DOHH2 (cell line): Measurements from ENCODE around the gene MAPK13.

Source experiments
- H3F3A ChIP-seq: fragments of 200-600 bp; sonication (generic), shearing (Covaris generic); 2 replicates; pipeline ENCODE4 v1.6.0; 2016; ENCODE audit warnings: antibody characterized with exemption, mild to moderate bottlenecking; ENCODE audit not compliant: control insufficient read depth, insufficient read depth
- H3K27ac ChIP-seq: fragments of 200-600 bp; sonication (generic); 2 replicates; pipeline ENCODE4 v1.5.1; 2014; ENCODE audit warnings: low read depth, mild to moderate bottlenecking, low read length, moderate library complexity
- H3K27me3 ChIP-seq: fragments of 200-600 bp; sonication (generic); 2 replicates; pipeline ENCODE4 v1.6.1; 2014; ENCODE audit warnings: mild to moderate bottlenecking, low read length, mixed read lengths; ENCODE audit not compliant: control insufficient read depth
- H3K36me3 ChIP-seq: fragments of 200-600 bp; sonication (generic); 2 replicates; pipeline ENCODE4 v1.6.1; 2014; ENCODE audit warnings: mild to moderate bottlenecking, low read length, moderate library complexity, mixed read lengths; ENCODE audit not compliant: control insufficient read depth
- H3K4me1 ChIP-seq: fragments of 200-600 bp; sonication (generic); 2 replicates; pipeline ENCODE4 v1.6.1; 2014; ENCODE audit warnings: mild to moderate bottlenecking, low read length, mixed read lengths; ENCODE audit not compliant: control insufficient read depth
- H3K4me2 ChIP-seq: fragments of 200-600 bp; sonication (generic); 2 replicates; pipeline ENCODE4 v1.6.0; 2014; ENCODE audit warnings: mild to moderate bottlenecking, low read length, moderate library complexity
- H3K4me3 ChIP-seq: fragments of 200-600 bp; sonication (generic); 2 replicates; pipeline ENCODE4 v1.5.1; 2014; ENCODE audit warnings: mild to moderate bottlenecking, low read length, mixed read lengths
- H3K79me2 ChIP-seq: fragments of 200-600 bp; sonication (generic); 2 replicates; pipeline ENCODE4 v1.6.1; 2014; ENCODE audit warnings: mild to moderate bottlenecking, low read length, mixed read lengths; ENCODE audit not compliant: control insufficient read depth
- H3K9me2 ChIP-seq: fragments of 200-600 bp; sonication (generic); replicated peaks from 2 replicates; pipeline ENCODE4 v1.6.1; 2014; ENCODE audit warnings: mild to moderate bottlenecking, low read length, mixed read lengths; ENCODE audit not compliant: control insufficient read depth
- H3K9me3 ChIP-seq: fragments of 200-600 bp; sonication (generic); 2 replicates; pipeline ENCODE4 v1.6.1; 2014; ENCODE audit warnings: antibody characterized with exemption, low read length, mixed read lengths; ENCODE audit not compliant: control insufficient read depth, insufficient read depth
- H4K20me1 ChIP-seq: fragments of 200-600 bp; sonication (generic); 2 replicates; pipeline ENCODE4 v1.6.0; 2014; ENCODE audit warnings: low read depth, mild to moderate bottlenecking, antibody characterized with exemption, low read length, moderate library complexity; ENCODE audit not compliant: control insufficient read depth, insufficient read depth
- EZH2phosphoT487 ChIP-seq: fragments of 200-600 bp; sonication (generic); IDR thresholded peaks from 2 replicates; pipeline ENCODE4 v1.6.1; 2017; ENCODE audit warnings: borderline replicate concordance, mild to moderate bottlenecking, antibody characterized with exemption, low read length, moderate library complexity, mixed read lengths
- TF ChIP-seq, protein P1 (sequence below): fragments of 200-600 bp; sonication (generic); IDR thresholded peaks from one replicate; pipeline ENCODE4 v1.5.1; 2014; ENCODE audit warnings: antibody characterized with exemption, mild to moderate bottlenecking, low read depth, low read length; ENCODE audit not compliant: poor library complexity, severe bottlenecking

Gene MAPK13

DNA sequence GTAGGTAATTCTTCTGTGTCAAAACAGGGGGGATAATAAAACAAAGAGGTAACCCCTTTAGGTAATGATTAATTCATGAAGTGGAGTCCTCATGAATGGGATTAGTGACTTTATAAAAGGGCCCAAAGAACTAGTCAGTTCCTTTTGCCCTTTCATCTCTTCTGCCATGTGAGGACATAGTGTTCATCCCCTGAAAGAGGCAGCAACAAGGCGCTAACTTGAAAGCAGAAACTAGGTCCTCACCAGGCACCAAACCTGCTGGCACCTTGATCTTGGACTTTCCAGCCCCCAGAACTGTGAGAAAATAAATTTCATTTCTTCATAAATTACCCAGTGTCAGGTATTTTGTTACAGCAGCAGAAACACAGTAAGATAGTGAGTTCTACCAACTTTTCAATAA is 49.8 kb downstream of the MAPK13 start:
- Histone ChIP-seq H3K36me3 (no peaks in the 10 kb centered on the region), H4K20me1 (no peaks in the 10 kb centered on the region), H3K4me2 (no peak overlapping the region), H3K79me2 (no peaks in the 10 kb centered on the region), H3K9me2 (no peaks in the 10 kb centered on the region), H3K4me3 (no peak overlapping the region), H3K4me1 (no peaks in the 10 kb centered on the region), H3K9me3 (no peaks in the 10 kb centered on the region), H3K27ac (no peak overlapping the region), H3K27me3 (no peaks in the 10 kb centered on the region), H3F3A (no peaks in the 10 kb centered on the region)
- TF ChIP-seq, protein P1, sequence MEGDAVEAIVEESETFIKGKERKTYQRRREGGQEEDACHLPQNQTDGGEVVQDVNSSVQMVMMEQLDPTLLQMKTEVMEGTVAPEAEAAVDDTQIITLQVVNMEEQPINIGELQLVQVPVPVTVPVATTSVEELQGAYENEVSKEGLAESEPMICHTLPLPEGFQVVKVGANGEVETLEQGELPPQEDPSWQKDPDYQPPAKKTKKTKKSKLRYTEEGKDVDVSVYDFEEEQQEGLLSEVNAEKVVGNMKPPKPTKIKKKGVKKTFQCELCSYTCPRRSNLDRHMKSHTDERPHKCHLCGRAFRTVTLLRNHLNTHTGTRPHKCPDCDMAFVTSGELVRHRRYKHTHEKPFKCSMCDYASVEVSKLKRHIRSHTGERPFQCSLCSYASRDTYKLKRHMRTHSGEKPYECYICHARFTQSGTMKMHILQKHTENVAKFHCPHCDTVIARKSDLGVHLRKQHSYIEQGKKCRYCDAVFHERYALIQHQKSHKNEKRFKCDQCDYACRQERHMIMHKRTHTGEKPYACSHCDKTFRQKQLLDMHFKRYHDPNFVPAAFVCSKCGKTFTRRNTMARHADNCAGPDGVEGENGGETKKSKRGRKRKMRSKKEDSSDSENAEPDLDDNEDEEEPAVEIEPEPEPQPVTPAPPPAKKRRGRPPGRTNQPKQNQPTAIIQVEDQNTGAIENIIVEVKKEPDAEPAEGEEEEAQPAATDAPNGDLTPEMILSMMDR = no peak
- TF ChIP-seq EZH2phosphoT487 = no peak

- Histone ChIP-seq H3K27ac (no peak overlapping the region), H3K4me1 (no peaks in the 10 kb centered on the region), H3F3A (no peaks in the 10 kb centered on the region), H3K4me3 (no peak overlapping the region), H3K79me2 (no peaks in the 10 kb centered on the region), H3K4me2 (no peak overlapping the region), H3K9me3 (no peaks in the 10 kb centered on the region), H3K9me2 (no peaks in the 10 kb centered on the region), H3K36me3 (no peaks in the 10 kb centered on the region), H4K20me1 (no peaks in the 10 kb centered on the region), H3K27me3 (no peaks in the 10 kb centered on the region)
- TF ChIP-seq EZH2phosphoT487 = no peak
- TF ChIP-seq, protein P1 = no peak
Measured at GRCh38 chr6:36184311-36184710, 54.0 kb downstream of the MAPK13 start.

DNA sequence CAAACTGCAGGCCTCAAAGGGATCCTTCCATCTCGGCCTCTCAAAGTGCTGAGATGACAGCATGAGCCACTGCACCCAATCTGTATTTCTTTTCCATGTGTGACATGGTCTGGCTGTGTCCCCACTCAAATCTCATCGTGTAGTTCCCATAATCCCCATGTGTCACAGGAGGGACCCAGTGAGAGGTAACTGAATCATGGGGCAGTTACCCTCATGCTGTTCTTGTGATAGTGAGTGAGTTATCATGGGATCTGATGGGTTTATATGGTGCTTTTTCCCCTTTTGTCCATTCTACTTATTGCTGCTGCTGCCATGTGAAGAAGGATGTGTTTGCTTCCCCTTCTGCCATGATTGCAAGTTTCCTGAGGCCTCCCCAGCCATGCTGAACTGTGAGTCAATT is 55.9 kb downstream of the MAPK13 start:
- Histone ChIP-seq H4K20me1 (no peaks in the 10 kb centered on the region), H3K36me3 (no peaks in the 10 kb centered on the region), H3K4me1 (no peaks in the 10 kb centered on the region), H3K9me3 (no peaks in the 10 kb centered on the region), H3K9me2 (no peaks in the 10 kb centered on the region), H3K4me3 (no peak overlapping the region), H3K79me2 (no peaks in the 10 kb centered on the region), H3K27ac (no peak overlapping the region), H3K27me3 (no peaks in the 10 kb centered on the region), H3K4me2 (no peak overlapping the region), H3F3A (no peaks in the 10 kb centered on the region)
- no peak for TF ChIP-seq EZH2phosphoT487
- TF ChIP-seq, protein P1 = no peak

DNA sequence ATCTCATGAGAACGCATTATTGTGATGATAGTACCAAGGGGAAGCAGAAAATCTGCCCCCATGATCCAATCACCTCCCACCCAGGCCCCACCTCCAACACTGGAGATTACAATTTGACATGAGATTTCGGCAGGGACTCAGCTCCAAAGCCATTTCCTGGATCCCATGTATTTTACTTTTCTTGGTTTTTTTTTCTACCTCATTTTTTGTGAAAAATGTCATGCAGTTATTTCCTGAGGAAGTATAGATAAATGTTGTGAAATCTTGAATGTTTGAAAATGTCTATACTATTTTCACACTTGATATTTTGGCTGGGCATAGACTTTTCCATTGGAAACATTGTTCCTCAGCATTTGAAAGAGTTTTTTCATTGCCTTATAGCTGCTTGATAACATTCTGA is 57.1 kb downstream of the MAPK13 start:
- no peaks in the 10 kb centered on the region for H3K9me2 ChIP-seq
- no peaks in the 10 kb centered on the region for H3K79me2 ChIP-seq
- H3K4me3 ChIP-seq = no peak overlapping the region
- H3K9me3 ChIP-seq = no peaks in the 10 kb centered on the region
- no peaks in the 10 kb centered on the region for H4K20me1 ChIP-seq
- H3K27ac ChIP-seq = no peak overlapping the region
- no peak overlapping the region for H3K4me2 ChIP-seq
- no peaks in the 10 kb centered on the region for H3K27me3 ChIP-seq
- TF ChIP-seq, protein P1 = no peak
- TF ChIP-seq EZH2phosphoT487 = no peak
- no peaks in the 10 kb centered on the region for H3K4me1 ChIP-seq
- no peaks in the 10 kb centered on the region; the same call in 1 of the 2 replicates for H3K36me3 ChIP-seq
- H3F3A ChIP-seq = no peaks in the 10 kb centered on the region
